LNCaP clone FGC (cell line): ENCODE results near the gene SAMD11.

ENCODE experiments used
- DNase-seq: peaks from one replicate; pipeline ENCODE4 v3.0.0-alpha.2; 2011; ENCODE audit warnings: low read depth
- H3K4me3 ChIP-seq: 2 replicates; pipeline ENCODE4 v1.5.1; 2011; ENCODE audit warnings: mild to moderate bottlenecking, low read depth, low read length, control low read depth
- TF ChIP-seq, protein P1 (sequence below): IDR thresholded peaks from 2 replicates; pipeline ENCODE4 v1.5.1; 2012; ENCODE audit warnings: mild to moderate bottlenecking; ENCODE audit not compliant: control insufficient read depth, insufficient read depth; ENCODE audit errors: extremely low read depth

The SAMD11 gene

DNA sequence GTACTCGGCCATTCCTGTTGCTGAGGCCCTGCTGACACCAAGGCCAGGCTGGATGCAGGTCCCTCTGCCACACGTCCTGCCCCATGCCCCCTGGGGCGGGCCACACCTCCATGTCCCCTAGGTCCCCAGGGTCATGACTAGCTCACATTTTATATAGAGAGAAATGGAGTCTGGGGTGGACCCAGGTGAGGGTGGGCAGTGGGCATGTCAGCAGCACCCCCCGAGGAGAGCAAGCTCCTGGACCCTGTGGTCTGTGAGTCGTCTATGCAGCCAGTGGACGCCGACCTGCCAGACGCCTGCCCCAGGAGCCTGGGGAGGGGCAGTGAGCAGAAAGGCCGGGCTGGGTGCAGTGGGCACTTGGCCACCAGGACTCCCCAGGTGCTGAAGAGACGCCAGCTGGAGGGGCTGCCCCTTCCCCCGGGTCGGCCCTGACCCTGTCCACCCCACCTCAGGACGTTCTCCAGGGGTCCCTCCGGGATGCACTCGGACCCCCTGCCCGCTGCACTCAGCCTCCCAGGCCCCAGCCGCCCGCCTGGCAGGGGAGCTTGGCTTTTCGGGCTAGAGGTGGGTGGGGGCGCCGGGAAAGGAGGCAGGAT is 15.9 kb downstream of the SAMD11 start:
- no peak for DNase-seq
- TF ChIP-seq, protein P1, sequence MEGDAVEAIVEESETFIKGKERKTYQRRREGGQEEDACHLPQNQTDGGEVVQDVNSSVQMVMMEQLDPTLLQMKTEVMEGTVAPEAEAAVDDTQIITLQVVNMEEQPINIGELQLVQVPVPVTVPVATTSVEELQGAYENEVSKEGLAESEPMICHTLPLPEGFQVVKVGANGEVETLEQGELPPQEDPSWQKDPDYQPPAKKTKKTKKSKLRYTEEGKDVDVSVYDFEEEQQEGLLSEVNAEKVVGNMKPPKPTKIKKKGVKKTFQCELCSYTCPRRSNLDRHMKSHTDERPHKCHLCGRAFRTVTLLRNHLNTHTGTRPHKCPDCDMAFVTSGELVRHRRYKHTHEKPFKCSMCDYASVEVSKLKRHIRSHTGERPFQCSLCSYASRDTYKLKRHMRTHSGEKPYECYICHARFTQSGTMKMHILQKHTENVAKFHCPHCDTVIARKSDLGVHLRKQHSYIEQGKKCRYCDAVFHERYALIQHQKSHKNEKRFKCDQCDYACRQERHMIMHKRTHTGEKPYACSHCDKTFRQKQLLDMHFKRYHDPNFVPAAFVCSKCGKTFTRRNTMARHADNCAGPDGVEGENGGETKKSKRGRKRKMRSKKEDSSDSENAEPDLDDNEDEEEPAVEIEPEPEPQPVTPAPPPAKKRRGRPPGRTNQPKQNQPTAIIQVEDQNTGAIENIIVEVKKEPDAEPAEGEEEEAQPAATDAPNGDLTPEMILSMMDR, result no peak
- H3K4me3 ChIP-seq, result no peak overlapping the region

DNA sequence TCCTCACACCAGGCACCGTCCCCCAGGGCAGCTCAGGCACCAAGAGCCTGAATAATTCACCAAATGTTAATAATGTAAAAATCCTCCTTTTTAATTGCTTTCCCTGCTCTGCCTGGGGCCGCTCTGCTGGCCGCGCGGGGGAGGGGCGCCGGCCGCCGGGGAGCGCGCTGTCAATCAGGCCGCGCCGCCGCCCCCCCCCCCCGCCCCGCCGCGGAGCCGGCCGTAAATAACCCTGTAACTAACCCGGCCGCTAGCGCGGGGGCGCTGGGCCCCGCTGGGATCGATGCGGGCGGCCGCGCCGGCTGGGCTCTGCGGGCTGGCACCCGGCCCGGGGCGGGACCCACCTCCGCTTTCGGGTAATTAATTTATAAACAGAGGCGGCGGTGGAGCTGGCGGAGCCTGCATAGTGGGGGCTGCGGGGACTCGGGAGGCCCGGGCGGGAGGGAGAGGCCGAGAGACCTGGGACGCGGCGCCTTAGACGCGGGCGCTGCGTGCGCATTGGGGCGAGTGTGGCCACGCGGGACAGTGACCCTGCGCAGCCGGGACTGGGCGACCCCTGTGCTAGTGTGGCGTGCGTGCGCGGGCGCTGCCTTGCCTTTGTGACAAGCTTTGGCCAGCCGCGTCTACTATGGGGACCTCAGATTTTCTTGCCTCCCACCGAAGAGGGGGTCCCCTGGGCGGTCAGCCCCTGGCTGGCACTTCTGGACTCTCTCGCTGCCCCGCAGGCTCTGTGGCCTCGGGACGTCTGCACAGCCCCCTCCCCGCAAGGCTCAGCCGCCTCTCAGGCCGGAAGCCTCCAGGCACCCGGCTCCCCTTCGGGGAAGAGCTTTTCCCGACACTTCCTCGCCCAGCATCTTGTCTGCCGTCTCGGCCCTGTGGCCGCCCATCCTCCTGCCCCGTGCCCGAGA is 16.6 kb downstream of the SAMD11 start:
- TF ChIP-seq, protein P1, result no peak
- no peak for DNase-seq

DNA sequence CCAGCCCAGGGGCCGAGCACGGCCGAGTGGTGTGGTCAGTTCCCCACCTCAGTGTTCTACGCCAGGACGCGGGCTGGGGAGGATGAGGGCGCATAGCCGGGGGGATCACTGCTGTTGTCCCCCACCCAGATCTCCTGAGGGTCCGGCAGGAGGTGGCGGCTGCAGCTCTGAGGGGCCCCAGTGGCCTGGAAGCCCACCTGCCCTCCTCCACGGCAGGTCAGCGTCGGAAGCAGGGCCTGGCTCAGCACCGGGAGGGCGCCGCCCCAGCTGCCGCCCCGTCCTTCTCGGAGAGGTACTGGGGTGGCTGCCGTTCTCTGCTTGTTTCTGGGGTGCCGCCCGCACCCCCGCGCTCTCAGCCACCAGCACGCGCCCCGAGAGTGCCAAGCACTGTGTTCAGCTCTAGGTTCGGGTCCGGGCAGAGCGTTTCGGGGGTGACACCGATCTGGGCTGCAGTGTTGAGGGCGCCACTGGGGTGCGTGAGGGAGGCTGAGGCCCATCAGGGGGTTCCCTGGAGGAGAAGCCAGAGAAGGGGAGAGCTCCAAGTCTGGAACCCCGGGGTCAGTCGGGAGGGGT is 17.4 kb downstream of the SAMD11 start:
- no peak overlapping the region for H3K4me3 ChIP-seq
- DNase-seq, result no peak
- TF ChIP-seq, protein P1, result no peak

More for the DNA sequence above, 16.6 kb downstream of the SAMD11 start:
- H3K4me3 ChIP-seq, result no peak overlapping the region

DNA sequence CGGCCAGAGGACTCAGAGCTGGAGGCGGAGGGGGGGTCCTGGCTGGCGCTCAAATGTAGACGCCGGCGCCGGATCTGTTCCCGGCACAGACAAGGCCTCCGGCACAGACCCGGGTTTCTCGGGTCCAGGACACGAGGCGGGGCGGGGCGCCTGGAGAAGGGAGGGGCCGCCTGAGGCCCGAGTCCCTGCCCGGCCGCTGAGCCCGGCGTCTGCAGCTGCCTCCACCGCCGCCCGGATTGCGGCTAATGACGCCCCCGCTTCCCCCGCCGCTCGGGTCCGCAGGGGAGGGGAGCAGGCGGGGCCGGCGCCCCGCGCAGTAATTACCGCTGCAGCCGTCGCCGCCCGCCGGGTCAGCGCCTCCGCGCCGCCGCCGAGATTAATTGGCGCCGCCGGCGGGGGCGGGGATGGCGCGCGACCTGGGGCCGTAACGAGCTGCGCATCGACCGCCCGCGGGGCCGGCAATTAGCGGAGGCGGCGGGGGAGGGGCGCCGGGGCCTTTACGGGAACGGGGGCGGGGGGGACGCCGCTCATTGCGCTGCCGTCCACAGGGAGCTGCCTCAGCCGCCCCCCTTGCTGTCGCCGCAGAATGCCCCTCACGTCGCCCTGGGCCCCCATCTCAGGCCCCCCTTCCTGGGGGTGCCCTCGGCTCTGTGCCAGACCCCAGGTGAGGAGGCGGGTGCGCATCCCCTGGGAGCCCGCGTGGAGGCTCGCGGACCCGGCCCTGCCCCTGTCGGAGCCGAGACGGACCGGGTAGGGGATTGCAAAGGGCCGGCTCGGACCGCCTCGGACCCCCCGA is 18.1 kb downstream of the SAMD11 start:
- no peak for DNase-seq
- TF ChIP-seq, protein P1, result no peak
- H3K4me3 ChIP-seq, result peak overlapping the region; percentile 40

DNA sequence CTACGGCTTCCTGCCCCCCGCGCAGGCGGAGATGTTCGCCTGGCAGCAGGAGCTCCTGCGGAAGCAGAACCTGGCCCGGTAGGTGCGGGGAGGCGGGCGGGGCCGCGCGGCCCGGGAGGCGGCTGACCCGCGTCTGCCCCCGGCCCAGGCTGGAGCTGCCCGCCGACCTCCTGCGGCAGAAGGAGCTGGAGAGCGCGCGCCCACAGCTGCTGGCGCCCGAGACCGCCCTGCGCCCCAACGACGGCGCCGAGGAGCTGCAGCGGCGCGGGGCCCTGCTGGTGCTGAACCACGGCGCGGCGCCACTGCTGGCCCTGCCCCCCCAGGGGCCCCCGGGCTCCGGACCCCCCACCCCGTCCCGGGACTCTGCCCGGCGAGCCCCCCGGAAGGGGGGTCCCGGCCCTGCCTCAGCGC is 18.7 kb downstream of the SAMD11 start:
- H3K4me3 ChIP-seq, result peak overlapping the region; percentile 40
- TF ChIP-seq, protein P1, result no peak
- no peak for DNase-seq

DNA sequence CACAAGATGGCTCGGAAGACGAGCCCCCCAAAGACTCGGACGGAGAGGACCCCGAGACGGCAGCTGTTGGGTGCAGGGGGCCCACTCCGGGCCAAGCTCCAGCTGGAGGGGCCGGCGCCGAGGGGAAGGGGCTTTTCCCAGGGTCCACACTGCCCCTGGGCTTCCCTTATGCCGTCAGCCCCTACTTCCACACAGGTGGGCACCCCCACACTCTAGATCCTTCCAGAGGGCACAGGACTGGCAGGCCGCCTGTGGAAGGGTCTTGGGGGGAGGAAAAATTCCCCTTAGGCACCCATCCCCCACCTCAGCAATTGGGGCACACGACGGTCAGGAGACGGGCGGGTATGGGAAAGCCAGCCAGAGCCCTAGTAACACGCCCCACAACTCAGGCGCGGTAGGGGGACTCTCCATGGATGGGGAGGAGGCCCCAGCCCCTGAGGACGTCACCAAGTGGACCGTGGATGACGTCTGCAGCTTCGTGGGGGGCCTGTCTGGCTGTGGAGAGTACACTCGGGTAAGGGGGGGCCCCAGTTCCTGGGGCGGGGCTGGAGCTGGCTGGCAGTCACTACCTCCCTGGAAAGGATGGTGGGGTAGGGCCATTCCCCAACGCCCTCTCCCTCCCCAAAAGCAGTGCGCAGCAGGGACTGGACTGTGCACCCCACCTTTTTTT is 19.3 kb downstream of the SAMD11 start:
- no peak for DNase-seq
- TF ChIP-seq, protein P1, result no peak
- no peak overlapping the region for H3K4me3 ChIP-seq
